Mesenchymal stem cell (in vitro differentiated cells and primary cell): ENCODE measurements around the gene IGF1R.

Experiments
- DNase-seq: peaks from one replicate; pipeline ENCODE4 v3.0.0-alpha.2; 2013
- H2AFZ ChIP-seq: one replicate; pipeline ENCODE4 v1.6.1; 2013; ENCODE audit warnings: low read depth, mild to moderate bottlenecking, control low read depth, inconsistent platforms, low read length, moderate library complexity
- H2AK5ac ChIP-seq: 2 replicates; pipeline ENCODE4 v1.6.1; 2013; ENCODE audit warnings: low read length, moderate library complexity, mild to moderate bottlenecking, inconsistent platforms; ENCODE audit not compliant: severe bottlenecking
- H2BK120ac ChIP-seq: one replicate; pipeline ENCODE4 v1.6.1; 2013; ENCODE audit warnings: low read depth, mild to moderate bottlenecking, inconsistent platforms, low read length, moderate library complexity
- H2BK12ac ChIP-seq, 2 experiments: one replicate each; pipeline ENCODE4 v1.6.1; 2013; ENCODE audit warnings: inconsistent platforms in 2 of 2, low read length in 2 of 2, mild to moderate bottlenecking in 2 of 2, moderate library complexity in 2 of 2, control low read depth in 1 of 2
- H2BK15ac ChIP-seq: one replicate; pipeline ENCODE4 v1.6.1; 2013; ENCODE audit warnings: mild to moderate bottlenecking, low read depth, inconsistent platforms; ENCODE audit not compliant: poor library complexity, severe bottlenecking
- H2BK5ac ChIP-seq: 2 replicates; pipeline ENCODE4 v1.6.1; 2013; ENCODE audit warnings: low read depth, mild to moderate bottlenecking, low read length, control low read depth, inconsistent platforms; ENCODE audit not compliant: poor library complexity, severe bottlenecking
- H3K14ac ChIP-seq, 2 experiments: one replicate each; pipeline ENCODE4 v1.6.1; 2013; ENCODE audit warnings: inconsistent platforms in 2 of 2, low read length in 2 of 2, control low read depth in 1 of 2, mild to moderate bottlenecking in 1 of 2, moderate library complexity in 1 of 2
- H3K18ac ChIP-seq, 2 experiments: one replicate each; pipeline ENCODE4 v1.6.1; 2013; ENCODE audit warnings: inconsistent platforms in 2 of 2, low read length in 2 of 2, control low read depth in 1 of 2, low read depth in 1 of 2, mild to moderate bottlenecking in 1 of 2
- H3K23ac ChIP-seq, 2 experiments: one replicate each; pipeline ENCODE4 v1.6.1; 2013; ENCODE audit warnings: inconsistent platforms in 2 of 2, low read length in 2 of 2, mild to moderate bottlenecking in 2 of 2, moderate library complexity in 2 of 2, control low read depth in 1 of 2
- H3K27ac ChIP-seq: 2 replicates; pipeline ENCODE4 v1.5.1; 2013; ENCODE audit warnings: mild to moderate bottlenecking, moderate library complexity, low read length, control low read depth, inconsistent platforms; ENCODE audit not compliant: poor library complexity, severe bottlenecking
- H3K27me3 ChIP-seq, 2 experiments: 2 replicates each; pipeline versions ENCODE4 v1.6.1 to v1.7.0; 2013; ENCODE audit warnings: low read length in 2 of 2, mild to moderate bottlenecking in 2 of 2, moderate library complexity in 2 of 2, control low read depth in 1 of 2, inconsistent platforms in 1 of 2; ENCODE audit not compliant: control insufficient read depth in 1 of 2, insufficient read depth in 1 of 2
- H3K36me3 ChIP-seq, 2 experiments: 2 replicates each; pipeline versions ENCODE4 v1.6.1 to v1.7.0; 2013; ENCODE audit warnings: low read length in 2 of 2, control low read depth in 1 of 2, inconsistent platforms in 1 of 2, low read depth in 1 of 2, mild to moderate bottlenecking in 1 of 2; ENCODE audit not compliant: insufficient read depth in 2 of 2, control insufficient read depth in 1 of 2
- H3K4ac ChIP-seq, 2 experiments: one replicate each; pipeline ENCODE4 v1.6.1; 2013; ENCODE audit warnings: inconsistent platforms in 2 of 2, low read length in 2 of 2, mild to moderate bottlenecking in 2 of 2, moderate library complexity in 2 of 2, control low read depth in 1 of 2, low read depth in 1 of 2
- H3K4me1 ChIP-seq: 2 replicates; pipeline ENCODE4 v1.6.1; 2013; ENCODE audit warnings: low read depth, low read length, control low read depth; ENCODE audit not compliant: control insufficient read depth, insufficient read depth
- H3K4me2 ChIP-seq: 2 replicates; pipeline ENCODE4 v1.6.1; 2013; ENCODE audit warnings: low read length, mild to moderate bottlenecking, inconsistent platforms; ENCODE audit not compliant: poor library complexity, severe bottlenecking
- H3K4me3 ChIP-seq, 2 experiments: 2 replicates each; pipeline versions ENCODE4 v1.5.1 to v1.7.0; 2013; ENCODE audit warnings: low read length in 2 of 2, mild to moderate bottlenecking in 2 of 2, control low read depth in 1 of 2, low read depth in 1 of 2; ENCODE audit not compliant: insufficient read depth in 1 of 2
- H3K79me1 ChIP-seq: replicated peaks from 2 replicates; pipeline ENCODE4 v1.6.1; 2013; ENCODE audit warnings: mild to moderate bottlenecking, control low read depth, low read length, inconsistent platforms; ENCODE audit not compliant: poor library complexity, severe bottlenecking
- H3K9ac ChIP-seq: 2 replicates; pipeline ENCODE4 v1.7.0; 2013; ENCODE audit warnings: mild to moderate bottlenecking, low read length, moderate library complexity
- H3K9me3 ChIP-seq: 2 replicates; pipeline ENCODE4 v1.7.0; 2013; ENCODE audit warnings: mild to moderate bottlenecking, low read length; ENCODE audit not compliant: control insufficient read depth
- H4K8ac ChIP-seq: one replicate; pipeline ENCODE4 v1.6.1; 2013; ENCODE audit warnings: inconsistent platforms, mild to moderate bottlenecking, low read length, moderate library complexity
- H4K91ac ChIP-seq: one replicate; pipeline ENCODE4 v1.6.1; 2013; ENCODE audit warnings: mild to moderate bottlenecking, low read length, inconsistent platforms
- WGBS: methylation state at CpG from one replicate; pipeline ENCODE4 v1.1.7; 2013; ENCODE audit warnings: mixed read lengths; 5-methylcytosine and 5-hydroxymethylcytosine counted together

The IGF1R gene

DNA sequence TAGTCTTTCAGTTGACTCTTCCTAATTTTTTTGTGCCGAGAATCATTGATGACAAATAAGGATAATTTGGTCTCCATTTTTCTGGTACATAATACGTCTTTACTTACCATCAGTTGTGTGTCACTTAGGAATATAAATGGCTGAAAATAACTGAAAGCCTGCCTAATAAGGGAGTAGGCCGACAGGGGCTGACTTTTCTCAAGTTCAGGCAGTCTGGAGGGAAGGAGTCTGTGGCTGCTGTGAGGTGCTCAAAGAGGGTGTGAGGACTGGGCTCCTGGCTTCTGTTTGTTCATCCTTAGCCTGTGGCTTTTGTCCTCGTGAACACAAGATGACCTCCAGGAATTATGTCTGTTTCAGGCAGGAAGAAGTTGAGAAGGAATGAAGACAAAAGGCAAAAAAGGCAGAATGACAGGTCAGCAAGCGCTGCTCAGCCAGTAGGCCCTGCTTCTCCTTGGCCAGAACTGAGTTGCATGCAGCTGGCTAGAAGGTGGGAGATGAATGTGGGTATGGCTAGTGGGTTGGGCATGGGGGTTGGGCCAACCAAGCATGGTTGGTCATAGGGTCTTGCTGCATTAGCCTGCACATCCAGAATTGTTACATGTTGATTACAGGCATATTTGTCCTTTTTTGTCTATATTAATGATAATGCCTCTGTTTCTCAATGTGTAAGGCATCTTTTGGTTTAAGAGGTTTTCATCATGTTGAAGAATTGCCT is 29.2 kb downstream of the IGF1R start:
- Histone ChIP-seq H3K23ac (no peak overlapping the region), H2BK120ac (no peak overlapping the region), H3K18ac (peak overlapping the region; percentile 11 to 40), H3K4ac (no peak overlapping the region), H2AFZ (no peak overlapping the region), H3K9ac (no peak overlapping the region), H3K4me1 (peaks cover 10% of the 10 kb centered on the region), H2AK5ac (peak overlapping the region; percentile 81), H3K9me3 (no peaks in the 10 kb centered on the region), H3K27ac (no peak overlapping the region), H3K27me3 (no peaks in the 10 kb centered on the region), H4K8ac (peak overlapping the region; percentile 78), H3K4me2 (no peak overlapping the region), H2BK5ac (no peak overlapping the region), H2BK12ac (peak overlapping the region in 1 of 2 experiments; percentile 28), H2BK15ac (no peak overlapping the region), H3K79me1 (peaks cover 13% of the 10 kb centered on the region), H3K14ac (peak overlapping the region in 1 of 2 experiments; percentile 35), H4K91ac (peak overlapping the region; percentile 9), H3K36me3 (no peaks in the 10 kb centered on the region), H3K4me3 (no peak overlapping the region)
- WGBS, result 75% methylated on average over 4 of the region's 5 CpGs
- DNase-seq, result no peak

- Histone ChIP-seq H3K9me3 (no peaks in the 10 kb centered on the region), H3K4me3 (no peak overlapping the region), H3K4me2 (no peak overlapping the region), H3K79me1 (peaks cover 10% of the 10 kb centered on the region), H3K27ac (no peak overlapping the region), H2BK5ac (no peak overlapping the region), H2AK5ac (no peak overlapping the region), H2AFZ (no peak overlapping the region), H3K18ac (no peak overlapping the region), H4K91ac (no peak overlapping the region), H2BK12ac (no peak overlapping the region), H3K23ac (no peak overlapping the region), H3K4me1 (peaks cover 8% of the 10 kb centered on the region), H3K27me3 (no peaks in the 10 kb centered on the region), H3K4ac (no peak overlapping the region), H2BK120ac (no peak overlapping the region), H3K9ac (no peak overlapping the region), H3K14ac (no peak overlapping the region), H4K8ac (no peak overlapping the region), H3K36me3 (no peaks in the 10 kb centered on the region), H2BK15ac (no peak overlapping the region)
- no peak for DNase-seq
- WGBS, result 98% methylated on average over 7 of the region's 7 CpGs
Measured at GRCh38 chr15:98678484-98678883, 30.1 kb downstream of the IGF1R start.

DNA sequence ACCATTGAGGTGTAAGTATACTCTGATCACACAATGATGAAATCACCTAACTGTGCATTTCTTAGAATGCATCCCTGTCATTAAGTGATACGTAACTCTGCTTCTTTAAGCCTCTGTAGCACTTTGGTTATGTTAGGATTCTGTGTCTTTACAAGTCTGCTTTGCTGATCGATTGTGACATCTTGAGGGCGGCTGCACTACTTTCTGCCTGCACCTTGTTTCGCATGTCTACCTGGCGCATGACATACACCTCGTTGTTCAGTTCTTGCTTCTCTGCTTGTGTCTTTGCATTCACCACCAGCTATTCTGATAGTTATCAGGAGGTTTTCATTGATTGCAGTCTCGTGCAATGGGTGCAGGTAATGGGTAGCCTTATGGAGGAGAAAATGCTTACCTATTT is 32.7 kb downstream of the IGF1R start:
- Histone ChIP-seq H3K23ac (no peak overlapping the region), H2BK120ac (no peak overlapping the region), H2BK12ac (no peak overlapping the region), H4K91ac (no peak overlapping the region), H3K79me1 (peaks cover 14% of the 10 kb centered on the region), H3K4me2 (no peak overlapping the region), H2BK5ac (no peak overlapping the region), H3K4me3 (no peak overlapping the region), H2AK5ac (no peak overlapping the region), H3K4ac (no peak overlapping the region), H3K36me3 (no peaks in the 10 kb centered on the region), H2BK15ac (no peak overlapping the region), H3K4me1 (peaks cover 19% of the 10 kb centered on the region), H3K27me3 (no peaks in the 10 kb centered on the region), H4K8ac (no peak overlapping the region), H2AFZ (no peak overlapping the region), H3K9me3 (no peaks in the 10 kb centered on the region), H3K18ac (no peak overlapping the region), H3K9ac (no peak overlapping the region), H3K14ac (no peak overlapping the region), H3K27ac (no peak overlapping the region)
- no peak for DNase-seq
- WGBS, result 89% methylated on average over 7 of the region's 7 CpGs

- H3K79me1 ChIP-seq, result peaks cover 22% of the 10 kb centered on the region
- H3K23ac ChIP-seq, result no peak overlapping the region
- H2BK120ac ChIP-seq, result no peak overlapping the region
- no peak overlapping the region for H2BK12ac ChIP-seq
- 15% methylated on average over 8 of the region's 9 CpGs for WGBS
- H3K27me3 ChIP-seq, result no peaks in the 10 kb centered on the region
- no peak overlapping the region for H2BK15ac ChIP-seq
- H3K4me3 ChIP-seq, result no peak overlapping the region
- H3K14ac ChIP-seq, result no peak overlapping the region
- peaks cover 22% of the 10 kb centered on the region for H3K4me1 ChIP-seq
- H3K36me3 ChIP-seq, result no peaks in the 10 kb centered on the region
- H2AFZ ChIP-seq, result no peak overlapping the region
- no peak overlapping the region for H4K8ac ChIP-seq
- no peak overlapping the region for H4K91ac ChIP-seq
- H3K4me2 ChIP-seq, result no peak overlapping the region
- H2BK5ac ChIP-seq, result no peak overlapping the region
- H3K27ac ChIP-seq, result no peak overlapping the region
- H3K9me3 ChIP-seq, result no peaks in the 10 kb centered on the region
- H3K9ac ChIP-seq, result no peak overlapping the region
- no peak overlapping the region for H3K18ac ChIP-seq
- no peak overlapping the region for H2AK5ac ChIP-seq
- peak overlapping the region in 1 of 2 experiments; percentile 37 for H3K4ac ChIP-seq
- DNase-seq, result peak; percentile 73
Measured at GRCh38 chr15:98682992-98683701, 34.8 kb downstream of the IGF1R start.
